Coronary artery (tissue), 2 donors: Measurements from ENCODE around the gene ME3.

Experiments used
- DNase-seq: peaks from one replicate; pipeline ENCODE4 v3.0.0-alpha.2; 2017; ENCODE audit warnings: low spot score
- H3K27ac ChIP-seq, 2 donors: fragments of 200-600 bp; sonication (generic); one replicate each; pipeline ENCODE4 v1.5.1; 2016 to 2019
- H3K4me3 ChIP-seq: fragments of 200-600 bp; sonication (generic); 2 replicates; pipeline ENCODE4 v1.5.1; 2016; ENCODE audit warnings: mild to moderate bottlenecking, moderate library complexity
- CTCF ChIP-seq: fragments of 200-600 bp; sonication (generic); IDR thresholded peaks from one replicate; pipeline ENCODE4 v1.5.1; 2019; ENCODE audit warnings: antibody characterized with exemption

Gene ME3

GRCh38 chr11:86668929-86669328 is 3.5 kb downstream of the ME3 start:
- DNase-seq = no peak
- no peak for TF ChIP-seq CTCF
- peak overlapping the region; percentile 95 to 98 for H3K27ac ChIP-seq
- H3K4me3 ChIP-seq = no peak overlapping the region

GRCh38 chr11:86666193-86666592 is 6.2 kb downstream of the ME3 start:
- TF ChIP-seq CTCF = no peak
- no peak overlapping the region for H3K27ac ChIP-seq
- no peak for DNase-seq
- no peak overlapping the region for H3K4me3 ChIP-seq

- Histone ChIP-seq H3K4me3 (no peak overlapping the region), H3K27ac (peak overlapping the region; percentile 41 to 46)
- DNase-seq = no peak
- TF ChIP-seq CTCF = no peak
Measured at GRCh38 chr11:86664930-86665329, 7.5 kb downstream of the ME3 start.

GRCh38 chr11:86663761-86664160 is 8.7 kb downstream of the ME3 start:
- Histone ChIP-seq H3K27ac (peak overlapping the region; percentile 2 to 46), H3K4me3 (no peak overlapping the region)
- no peak for DNase-seq
- no peak for TF ChIP-seq CTCF

- Histone ChIP-seq H3K4me3 (no peak overlapping the region), H3K27ac (peak overlapping the region; percentile 46 to 54)
- TF ChIP-seq CTCF = no peak
- DNase-seq = no peak
Measured at GRCh38 chr11:86663291-86663690, 9.1 kb downstream of the ME3 start.

- no peak for DNase-seq
- no peak overlapping the region for H3K27ac ChIP-seq
- H3K4me3 ChIP-seq = no peak overlapping the region
- TF ChIP-seq CTCF = no peak
Measured at GRCh38 chr11:86660736-86661135, 11.7 kb downstream of the ME3 start.

- no peak for DNase-seq
- no peak for TF ChIP-seq CTCF
- H3K27ac ChIP-seq = peak overlapping the region; percentile 48 to 58
Measured at GRCh38 chr11:86660088-86660487, 12.3 kb downstream of the ME3 start.

More at GRCh38 chr11:86660088-86660487, 12.3 kb downstream of the ME3 start:
- H3K4me3 ChIP-seq = no peak overlapping the region
